Measurements from ENCODE around the gene PJVK. TPM values are rescaled to one million over a fixed set of nuclear protein-coding genes. Genes with fewer than 3 reads are reported as not detected.

Gene PJVK
- total and polyA plus RNA-seq, 2 of the 13 experiments (the other 11 are each of a cell fraction or from before 2014, with no cell fraction given) = 1.2 to 2.6 TPM

- TF ChIP-seq NR0B2 (CRISPR knock-in tag; IDR thresholded peaks at IDR 0.05) = peak; percentile 68; the same call in 1 of the 2 replicates
- no peak for TF ChIP-seq SRSF1 (optimal IDR thresholded peaks at IDR 0.05; ENCODE audit: low read depth, low read length)
- peak; percentile 14; the same call in 1 of the 2 replicates for TF ChIP-seq ZNF431 (CRISPR knock-in tag; IDR thresholded peaks at IDR 0.05; ENCODE audit: borderline replicate concordance, low read depth)
- peak; percentile 74; the same call in 1 of the 2 replicates for TF ChIP-seq GMEB1 (CRISPR knock-in tag; IDR thresholded peaks at IDR 0.05; ENCODE audit: borderline replicate concordance)
- no peak for TF ChIP-seq U2AF1 (optimal IDR thresholded peaks at IDR 0.05; ENCODE audit: low read depth, low read length)
- TF ChIP-seq SNRNP70 (IDR thresholded peaks at IDR 0.05; ENCODE audit: low read depth, low read length) = no peak
- TF ChIP-seq ZNF766 (CRISPR knock-in tag; IDR thresholded peaks at IDR 0.05; ENCODE audit: borderline replicate concordance) = peak; percentile 72; the same call in 1 of the 2 replicates
- no peak for TF ChIP-seq FOXK2 (IDR thresholded peaks at IDR 0.05)
- TF ChIP-seq ZNF567 (CRISPR knock-in tag; IDR thresholded peaks at IDR 0.05; ENCODE audit: borderline replicate concordance) = no peak
- TF ChIP-seq ZNF709 (CRISPR knock-in tag; IDR thresholded peaks at IDR 0.05) = peak; percentile 97
- TF ChIP-seq ZNF891 (CRISPR knock-in tag; IDR thresholded peaks at IDR 0.05) = peak; percentile 87
- peak; percentile 70; the same call in 1 of the 2 replicates for TF ChIP-seq ZNF564 (CRISPR knock-in tag; IDR thresholded peaks at IDR 0.05)
- no peak for TF ChIP-seq ZBTB42 (CRISPR knock-in tag; IDR thresholded peaks at IDR 0.05)
- 0 out of 2 replicates have a peak, but pooled peaks have one; percentile 10 for TF ChIP-seq KIAA2018 (CRISPR knock-in tag; IDR thresholded peaks at IDR 0.05; ENCODE audit: borderline replicate concordance)
- 0 out of 2 replicates have a peak, but pooled peaks have one; percentile 62 for TF ChIP-seq HDAC2 (CRISPR knock-in tag; IDR thresholded peaks at IDR 0.05)
Measured at GRCh38 chr2:178480227-178481181, 29.3 kb downstream of the PJVK start, which contains the start of gene PLEKHA3 (continued).
